Stimulated activated CD4-positive, alpha-beta T cell treated with anti-CD3 and anti-CD28 coated beads, TNF-alpha, amount 100 ng/mL, for 24 hours (primary cell): ENCODE results near the gene RDH13.
"Not testable (repeated sequence)": the region's sequence is repeated elsewhere in the genome, so short reads cannot be mapped to it uniquely, and the experiment has no call there.

Experiments
- DNase-seq, 3 experiments: peaks; one replicate each; pipeline ENCODE4 v3.0.0-alpha.2; 2020; ENCODE audit warnings: low read depth in 3 of 3

Gene RDH13

GRCh38 chr19:55077106-55077505, 14.2 kb upstream of the RDH13 start:
- DNase-seq: no peak

GRCh38 chr19:55076321-55076720, 13.4 kb upstream of the RDH13 start:
- DNase-seq: no peak

GRCh38 chr19:55075371-55075998, 12.5 kb upstream of the RDH13 start, which contains the start of gene EPS8L1:
Gene EPS8L1 (plus strand): TSS chr19:55075869. CDS start chr19:55076445, 576 bp downstream.
- no peak for DNase-seq

GRCh38 chr19:55071913-55072312, 9.0 kb upstream of the RDH13 start:
- no peak for DNase-seq

GRCh38 chr19:55071129-55071502, 8.2 kb upstream of the RDH13 start:
- no peak for DNase-seq

- DNase-seq: no peak
These were observed 7.6 kb upstream of the RDH13 start for GRCh38 chr19:55070466-55071128.

- no peak for DNase-seq
These were observed 6.9 kb upstream of the RDH13 start for GRCh38 chr19:55069865-55070197.

- no peak for DNase-seq
These were observed 6.3 kb upstream of the RDH13 start for GRCh38 chr19:55068950-55069864.

- DNase-seq: no peak
These were observed 4.9 kb upstream of the RDH13 start for GRCh38 chr19:55067869-55068268.

GRCh38 chr19:55066107-55066709, 3.3 kb upstream of the RDH13 start:
- DNase-seq: no peak

- DNase-seq: not testable (repeated sequence)
These were observed 2.6 kb upstream of the RDH13 start for GRCh38 chr19:55065516-55065915.

- no peak for DNase-seq
These were observed 520 bp upstream of the RDH13 start for GRCh38 chr19:55063492-55063843.

- DNase-seq: not testable (repeated sequence)
These were observed 2.7 kb downstream of the RDH13 start for GRCh38 chr19:55060287-55060686.

- DNase-seq: no peak
These were observed 4.0 kb downstream of the RDH13 start for GRCh38 chr19:55058781-55059610.

GRCh38 chr19:55056827-55057226, 6.1 kb downstream of the RDH13 start:
- no peak for DNase-seq

GRCh38 chr19:55053735-55054134, 9.2 kb downstream of the RDH13 start:
- no peak for DNase-seq

GRCh38 chr19:55050749-55051532, 12.0 kb downstream of the RDH13 start:
- DNase-seq: no peak

GRCh38 chr19:55048446-55048845, 14.5 kb downstream of the RDH13 start:
- no peak for DNase-seq

GRCh38 chr19:55047951-55048350, 15.0 kb downstream of the RDH13 start:
- no peak for DNase-seq

- no peak for DNase-seq
These were observed 15.8 kb downstream of the RDH13 start for GRCh38 chr19:55046975-55047622.
